Left ventricle myocardium inferior (tissue), 1 donor: ENCODE results near the gene ARHGEF7. TPM values are rescaled to one million over a fixed set of nuclear protein-coding genes. Genes with fewer than 3 reads are reported as not detected.

ENCODE experiments used
- DNase-seq: peaks from one replicate; pipeline ENCODE4 v3.0.0-alpha.2; 2020
- H3K27ac ChIP-seq: fragments of 200-600 bp; replicated peaks from 2 replicates; pipeline ENCODE4 v1.8.0; 2021
- H3K27me3 ChIP-seq: fragments of 200-600 bp; 2 replicates; pipeline ENCODE4 v1.8.0; 2021; ENCODE audit warnings: low read depth
- H3K36me3 ChIP-seq: fragments of 200-600 bp; 2 replicates; pipeline ENCODE4 v1.8.0; 2021
- H3K4me1 ChIP-seq: fragments of 200-600 bp; 2 replicates; pipeline ENCODE4 v1.8.0; 2021
- H3K4me3 ChIP-seq: fragments of 200-600 bp; 2 replicates; pipeline ENCODE4 v1.8.0; 2021; ENCODE audit warnings: mild to moderate bottlenecking, moderate library complexity
- H3K9me3 ChIP-seq: fragments of 200-600 bp; replicated peaks from 2 replicates; pipeline ENCODE4 v1.8.0; 2021
- intact Hi-C: fragments of 100-400 bp; cut with micrococcal nuclease; formaldehyde crosslinking; loops from one replicate; pipeline ENCODE4 v1.11.0; 2022
- total RNA-seq: library from RNA; stranded (reverse); fragmentation: NEBNext Ultra II Directional; extraction: Animal tissue kit (Norgen Biotek cat#: 25700); gene quantifications from one replicate; pipeline ENCODE4 v1.2.1, GENCODE V29; 2021
- TF ChIP-seq, protein P1 (sequence below): fragments of 200-600 bp; IDR thresholded peaks from 2 replicates; pipeline ENCODE4 v1.8.0; 2021; ENCODE audit warnings: antibody characterized with exemption, mild to moderate bottlenecking, borderline replicate concordance
- donor health status: DM: no; HTN: yes; CAD: no; lungs with severe emphysema.

ARHGEF7 gene
- total RNA-seq, 1 donor from 2014 or later, result 35.9 TPM

DNA sequence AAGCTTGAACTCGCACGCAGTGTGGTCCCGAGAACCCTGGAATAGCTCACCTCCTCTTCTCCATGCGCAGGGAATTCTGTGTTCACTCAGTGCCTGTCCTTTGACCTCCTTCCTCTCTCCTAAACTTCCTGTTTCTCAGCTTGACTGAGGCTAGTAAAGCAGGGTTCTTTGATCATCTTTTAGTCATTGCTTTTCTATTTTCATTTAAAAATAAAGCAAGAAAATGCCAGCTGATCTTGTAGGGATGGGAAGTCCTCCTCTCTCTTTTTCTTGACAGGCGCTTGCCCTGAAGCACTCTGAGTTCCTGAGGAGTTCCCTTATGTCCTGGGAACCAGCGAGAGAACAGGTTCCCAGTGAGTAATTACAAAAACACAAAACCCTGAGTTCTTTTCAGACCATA, 62.8 kb downstream of the ARHGEF7 start:
- no peak overlapping the region for H3K4me3 ChIP-seq
- intact Hi-C loops, result no loop called here
- DNase-seq, result no peak

DNA sequence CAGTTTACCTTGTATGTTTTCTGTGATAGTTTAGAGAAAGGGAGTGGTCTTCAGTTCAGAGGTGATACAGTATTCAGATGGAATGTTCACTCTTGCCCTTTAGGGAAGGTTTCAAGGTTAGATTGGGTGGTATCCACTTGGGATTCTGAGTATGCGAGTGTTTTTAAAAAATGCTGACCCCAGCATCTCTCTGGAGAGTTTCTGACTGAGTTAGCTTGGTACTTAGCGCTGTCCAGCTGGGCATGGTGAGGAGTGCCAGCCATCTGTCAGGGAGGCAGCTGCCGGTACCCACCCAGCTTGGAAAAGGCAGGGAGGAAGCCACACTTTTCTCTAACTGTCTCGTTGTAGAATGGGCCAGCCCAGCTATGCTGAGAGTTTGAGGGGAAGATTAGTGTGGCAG, 63.3 kb downstream of the ARHGEF7 start:
- intact Hi-C loops, result no loop called here
- peaks cover 77% of the 10 kb centered on the region for H3K4me1 ChIP-seq

More for the DNA sequence above, 62.8 kb downstream of the ARHGEF7 start:
- TF ChIP-seq, protein P1, sequence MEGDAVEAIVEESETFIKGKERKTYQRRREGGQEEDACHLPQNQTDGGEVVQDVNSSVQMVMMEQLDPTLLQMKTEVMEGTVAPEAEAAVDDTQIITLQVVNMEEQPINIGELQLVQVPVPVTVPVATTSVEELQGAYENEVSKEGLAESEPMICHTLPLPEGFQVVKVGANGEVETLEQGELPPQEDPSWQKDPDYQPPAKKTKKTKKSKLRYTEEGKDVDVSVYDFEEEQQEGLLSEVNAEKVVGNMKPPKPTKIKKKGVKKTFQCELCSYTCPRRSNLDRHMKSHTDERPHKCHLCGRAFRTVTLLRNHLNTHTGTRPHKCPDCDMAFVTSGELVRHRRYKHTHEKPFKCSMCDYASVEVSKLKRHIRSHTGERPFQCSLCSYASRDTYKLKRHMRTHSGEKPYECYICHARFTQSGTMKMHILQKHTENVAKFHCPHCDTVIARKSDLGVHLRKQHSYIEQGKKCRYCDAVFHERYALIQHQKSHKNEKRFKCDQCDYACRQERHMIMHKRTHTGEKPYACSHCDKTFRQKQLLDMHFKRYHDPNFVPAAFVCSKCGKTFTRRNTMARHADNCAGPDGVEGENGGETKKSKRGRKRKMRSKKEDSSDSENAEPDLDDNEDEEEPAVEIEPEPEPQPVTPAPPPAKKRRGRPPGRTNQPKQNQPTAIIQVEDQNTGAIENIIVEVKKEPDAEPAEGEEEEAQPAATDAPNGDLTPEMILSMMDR, result no peak
- no peaks in the 10 kb centered on the region for H3K27me3 ChIP-seq
- H3K9me3 ChIP-seq, result no peaks in the 10 kb centered on the region
- no peaks in the 10 kb centered on the region for H3K36me3 ChIP-seq
- H3K4me1 ChIP-seq, result peaks cover 77% of the 10 kb centered on the region
- peak overlapping the region; percentile 93 for H3K27ac ChIP-seq

DNA sequence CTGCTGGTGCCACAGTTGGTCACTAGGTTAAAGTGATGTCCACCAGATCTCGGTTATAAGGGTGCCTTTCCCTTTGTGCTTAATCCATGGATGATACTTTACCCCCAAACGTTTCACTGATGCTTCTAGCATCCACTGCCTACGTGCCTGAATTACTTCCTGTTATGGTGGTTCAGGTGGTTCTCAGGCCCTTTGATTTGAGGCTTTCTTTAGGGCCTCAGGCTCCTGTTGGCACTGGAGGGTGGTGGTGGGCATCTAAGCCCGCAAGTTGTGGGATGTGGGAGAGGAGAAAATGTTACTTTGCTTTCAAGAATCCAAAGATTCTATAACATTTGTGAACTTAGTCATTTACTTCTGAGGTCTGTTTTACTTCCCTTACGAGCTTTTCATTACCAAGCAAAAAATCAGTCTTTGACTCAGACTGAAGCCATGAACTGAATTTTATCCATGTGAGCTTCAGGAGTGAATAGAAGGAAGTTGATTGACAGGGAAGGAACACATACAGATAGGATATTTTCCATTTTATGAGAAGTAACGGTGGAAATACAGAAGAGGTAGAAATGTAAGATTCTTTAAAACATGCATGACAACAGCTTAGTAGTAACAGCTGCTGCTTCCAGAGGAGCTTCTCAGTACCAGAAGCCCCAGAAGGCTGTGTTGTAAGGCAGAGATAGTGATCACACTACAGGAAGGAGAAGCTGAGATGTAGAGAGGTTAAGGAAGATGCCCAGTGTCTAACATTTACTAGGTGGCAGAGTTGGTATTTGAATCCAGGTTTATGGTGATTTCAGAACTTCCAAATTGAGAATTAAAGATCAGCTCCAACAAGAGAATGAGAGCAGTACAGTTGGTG, 65.0 kb downstream of the ARHGEF7 start:
- Histone ChIP-seq H3K4me1 (peaks cover 77% of the 10 kb centered on the region), H3K4me3 (no peak overlapping the region), H3K27ac (peak overlapping the region; percentile 93), H3K9me3 (no peaks in the 10 kb centered on the region), H3K36me3 (no peaks in the 10 kb centered on the region), H3K27me3 (no peaks in the 10 kb centered on the region)
- intact Hi-C loops, result no loop called here
- TF ChIP-seq, protein P1, result no peak
- DNase-seq, result no peak

More for the DNA sequence above, 63.3 kb downstream of the ARHGEF7 start:
- Histone ChIP-seq H3K9me3 (no peaks in the 10 kb centered on the region), H3K27me3 (no peaks in the 10 kb centered on the region), H3K36me3 (no peaks in the 10 kb centered on the region), H3K27ac (peak overlapping the region; percentile 93), H3K4me3 (no peak overlapping the region)
- TF ChIP-seq, protein P1, result no peak
- no peak for DNase-seq

DNA sequence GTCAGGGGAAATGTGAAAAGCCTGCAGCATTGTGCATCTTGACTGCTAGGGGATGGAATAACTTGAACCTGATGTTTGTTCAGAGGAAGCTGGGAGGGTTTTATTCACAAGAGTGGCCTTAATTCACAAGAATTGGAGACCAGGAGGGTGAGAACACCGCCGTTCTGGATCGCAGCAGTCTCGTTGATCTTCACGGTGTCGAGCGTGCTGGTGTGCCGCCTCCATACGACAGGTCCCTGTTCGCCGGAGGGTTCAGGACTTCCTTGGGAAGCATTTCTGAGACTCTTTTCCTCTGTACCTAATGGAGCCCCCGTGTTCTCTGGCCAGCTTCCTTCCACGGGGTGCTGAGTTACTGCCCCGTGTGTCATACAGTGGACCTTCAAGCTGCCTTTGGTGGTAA, 66.9 kb downstream of the ARHGEF7 start:
- Histone ChIP-seq H3K27ac (no peak overlapping the region), H3K4me3 (no peak overlapping the region), H3K9me3 (no peaks in the 10 kb centered on the region), H3K27me3 (no peaks in the 10 kb centered on the region), H3K4me1 (peaks cover 77% of the 10 kb centered on the region), H3K36me3 (no peaks in the 10 kb centered on the region)
- TF ChIP-seq, protein P1, result no peak
- intact Hi-C loops, result no loop called here
- no peak for DNase-seq

DNA sequence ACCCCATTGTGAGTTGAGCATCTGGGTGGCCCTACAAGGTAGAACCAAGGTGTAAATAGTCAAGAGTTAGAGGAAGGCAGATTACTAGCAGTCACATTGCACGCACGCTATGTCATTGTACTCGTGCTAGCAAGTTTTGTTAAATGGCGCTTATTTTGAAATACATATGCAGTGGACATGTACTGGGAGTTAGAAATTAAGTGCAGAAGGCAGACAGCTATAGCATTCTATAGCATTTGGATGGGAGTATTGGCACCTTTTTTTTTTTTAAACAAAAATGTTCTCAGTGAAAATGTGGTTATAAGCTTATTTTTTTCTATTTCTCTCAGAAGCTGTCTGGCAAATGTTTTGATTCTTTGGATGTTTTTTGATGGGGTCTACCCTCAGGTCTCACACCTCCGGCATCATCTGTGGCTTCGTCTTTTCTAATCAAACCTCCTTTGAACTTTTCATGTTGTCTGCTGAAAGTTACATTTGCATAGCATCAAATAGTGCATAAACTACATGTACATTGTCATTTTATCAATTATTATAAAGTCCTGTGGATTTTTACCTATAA, 68.1 kb downstream of the ARHGEF7 start:
- peaks cover 77% of the 10 kb centered on the region for H3K4me1 ChIP-seq
- TF ChIP-seq, protein P1, result no peak
- H3K4me3 ChIP-seq, result no peak overlapping the region
- H3K27ac ChIP-seq, result peak overlapping the region; percentile 83
- H3K36me3 ChIP-seq, result no peaks in the 10 kb centered on the region
- no peak for DNase-seq
- intact Hi-C loops, result no loop called here
- H3K27me3 ChIP-seq, result no peaks in the 10 kb centered on the region
- H3K9me3 ChIP-seq, result no peaks in the 10 kb centered on the region
